ENCODE results near the gene ARID5B. TPM values are rescaled to one million over a fixed set of nuclear protein-coding genes. Genes with fewer than 3 reads are reported as not detected.

The ARID5B gene
- total RNA-seq, 1 experiment from 2014 or later: 0.04 TPM

DNA sequence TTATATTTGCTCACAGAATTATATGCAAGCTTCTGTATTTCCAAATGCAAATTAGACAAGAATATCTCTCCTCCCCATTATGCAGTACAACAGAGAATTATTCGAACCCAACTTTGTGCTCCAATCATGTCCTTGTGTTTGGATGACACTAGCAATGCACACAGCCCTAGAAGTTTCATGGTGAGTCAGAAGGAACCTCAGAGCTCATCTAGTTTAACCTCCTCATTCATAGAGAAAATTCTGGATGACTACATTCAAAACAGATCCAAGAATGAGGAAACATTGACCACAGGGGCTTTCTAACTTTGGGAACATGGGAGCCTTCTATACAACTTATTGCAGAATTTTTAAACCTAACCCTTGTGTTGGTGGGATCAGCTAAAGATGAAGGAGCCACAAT is 12.8 kb upstream of the ARID5B start:
- Histone ChIP-seq H2BK15ac (ENCODE audit: low read depth, low read length) (no peak overlapping the region), H4K20me1 (ENCODE audit: control insufficient read depth, insufficient read depth, insufficient read length) (no peaks in the 10 kb centered on the region), H3K27me3 (ENCODE audit: insufficient read depth, low read length) (no peaks in the 10 kb centered on the region), H3K56ac (ENCODE audit: insufficient read length, low read depth, low read length) (no peak overlapping the region), H2BK5ac (ENCODE audit: insufficient read length, low read length) (no peak overlapping the region), H3K23ac (ENCODE audit: insufficient read length, low read depth, low read length) (no peak overlapping the region), H3K18ac (ENCODE audit: insufficient read length, low read depth, low read length) (no peak overlapping the region), H4K8ac (replicated peaks; ENCODE audit: insufficient read length, low read depth, low read length) (no peak overlapping the region), H3K23me2 (ENCODE audit: insufficient read length, low read depth, low read length, poor library complexity, severe bottlenecking) (no peaks in the 10 kb centered on the region), H3K4ac (ENCODE audit: low read depth, low read length) (no peak overlapping the region), H2BK20ac (ENCODE audit: low read depth, low read length, poor library complexity, severe bottlenecking) (no peak overlapping the region), H2AK5ac (ENCODE audit: insufficient read length, low read length) (no peak overlapping the region), H2BK12ac (ENCODE audit: insufficient read length, low read depth, low read length) (no peak overlapping the region), H4K5ac (ENCODE audit: insufficient read length, low read depth, low read length) (no peak overlapping the region), H4K91ac (ENCODE audit: insufficient read length, low read depth, low read length) (no peak overlapping the region), H3K4me1 (ENCODE audit: insufficient read depth, low read length) (no peaks in the 10 kb centered on the region), H3K79me2 (ENCODE audit: insufficient read depth, low read length) (no peaks in the 10 kb centered on the region), H3K9ac (ENCODE audit: extremely low read depth, insufficient read length, low read length) (no peak overlapping the region), H3K9me3 (ENCODE audit: control insufficient read depth, low read depth, low read length) (no peaks in the 10 kb centered on the region), H2BK120ac (ENCODE audit: low read depth, low read length, poor library complexity, severe bottlenecking) (no peak overlapping the region), H3K4me2 (ENCODE audit: insufficient read depth, insufficient read length, low read length) (no peak overlapping the region), H3K14ac (ENCODE audit: insufficient read depth, low read length) (no peak overlapping the region), H3T11ph (ENCODE audit: low read length) (no peak overlapping the region), H3K79me1 (ENCODE audit: insufficient read depth, low read depth, low read length, poor library complexity, severe bottlenecking) (no peaks in the 10 kb centered on the region), H3K27ac (ENCODE audit: insufficient read length, low read depth, low read length) (no peak overlapping the region), H2AFZ (ENCODE audit: low read length) (no peak overlapping the region)
- H3K4me3 Mint-ChIP-seq: no peak overlapping the region
- TF ChIP-seq, protein P1, sequence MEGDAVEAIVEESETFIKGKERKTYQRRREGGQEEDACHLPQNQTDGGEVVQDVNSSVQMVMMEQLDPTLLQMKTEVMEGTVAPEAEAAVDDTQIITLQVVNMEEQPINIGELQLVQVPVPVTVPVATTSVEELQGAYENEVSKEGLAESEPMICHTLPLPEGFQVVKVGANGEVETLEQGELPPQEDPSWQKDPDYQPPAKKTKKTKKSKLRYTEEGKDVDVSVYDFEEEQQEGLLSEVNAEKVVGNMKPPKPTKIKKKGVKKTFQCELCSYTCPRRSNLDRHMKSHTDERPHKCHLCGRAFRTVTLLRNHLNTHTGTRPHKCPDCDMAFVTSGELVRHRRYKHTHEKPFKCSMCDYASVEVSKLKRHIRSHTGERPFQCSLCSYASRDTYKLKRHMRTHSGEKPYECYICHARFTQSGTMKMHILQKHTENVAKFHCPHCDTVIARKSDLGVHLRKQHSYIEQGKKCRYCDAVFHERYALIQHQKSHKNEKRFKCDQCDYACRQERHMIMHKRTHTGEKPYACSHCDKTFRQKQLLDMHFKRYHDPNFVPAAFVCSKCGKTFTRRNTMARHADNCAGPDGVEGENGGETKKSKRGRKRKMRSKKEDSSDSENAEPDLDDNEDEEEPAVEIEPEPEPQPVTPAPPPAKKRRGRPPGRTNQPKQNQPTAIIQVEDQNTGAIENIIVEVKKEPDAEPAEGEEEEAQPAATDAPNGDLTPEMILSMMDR (conservative IDR thresholded peaks at IDR 0.05): no peak
- H3K27ac Mint-ChIP-seq: no peak overlapping the region
- H3K9me3 Mint-ChIP-seq: no peaks in the 10 kb centered on the region
- no peaks in the 10 kb centered on the region for H3K4me1 Mint-ChIP-seq
- WGBS (ENCODE audit: extremely low coverage, insufficient read length, low lambda C conversion rate): no CpG with 5 or more reads among the region's 1 CpG
- peaks cover 1% of the 10 kb centered on the region; the same call in 1 of the 2 replicates for H3K27me3 Mint-ChIP-seq (ENCODE audit: low read depth)
- no peak for DNase-seq
- H3K36me3 Mint-ChIP-seq (ENCODE audit: insufficient read depth in 1 of 3, low read depth in 3 of 3): no peaks in the 10 kb centered on the region; a peak in 1 of 7 replicates
